CD14-positive monocyte (primary cell): ENCODE results near the gene ARHGEF16. TPM values are rescaled to one million over a fixed set of nuclear protein-coding genes. Genes with fewer than 3 reads are reported as not detected.

ENCODE experiments used
- DNase-seq, 3 donors: peaks; one replicate each; pipeline ENCODE4 v3.0.0-alpha.2; 2011 to 2022
- H2AFZ ChIP-seq: 2 replicates; pipeline ENCODE4 v1.6.0; 2012; ENCODE audit warnings: mild to moderate bottlenecking, low read depth, low read length, inconsistent platforms; ENCODE audit not compliant: insufficient read depth, poor library complexity, severe bottlenecking
- H3K27ac ChIP-seq, 2 donors: 1 replicate in 1 of 2; 2 replicates in 1 of 2; pipeline ENCODE4 v1.5.1; 2012 to 2013; ENCODE audit warnings: low read length in 2 of 2, control low read depth in 1 of 2, inconsistent platforms in 1 of 2, low read depth in 1 of 2, mild to moderate bottlenecking in 1 of 2
- H3K27me3 ChIP-seq, 2 donors: one replicate each; pipeline versions ENCODE4 v1.6.0 to v1.6.1; 2011 to 2013; ENCODE audit warnings: low read length in 2 of 2; ENCODE audit not compliant: control insufficient read depth in 2 of 2, insufficient read depth in 2 of 2
- H3K36me3 ChIP-seq, 2 donors: replicated peaks in 1 of 2; 1 replicate in 1 of 2; 2 replicates in 1 of 2; pipeline versions ENCODE4 v1.5.1 to v1.6.1; 2012 to 2013; ENCODE audit warnings: low read length in 2 of 2, control low read depth in 1 of 2, inconsistent platforms in 1 of 2, mild to moderate bottlenecking in 1 of 2; ENCODE audit not compliant: insufficient read depth in 2 of 2, control insufficient read depth in 1 of 2
- H3K4me1 ChIP-seq, 2 donors: 1 replicate in 1 of 2; 2 replicates in 1 of 2; pipeline versions ENCODE4 v1.5.1 to v1.6.1; 2012 to 2013; ENCODE audit warnings: low read length in 2 of 2, control low read depth in 1 of 2, inconsistent platforms in 1 of 2, mild to moderate bottlenecking in 1 of 2, moderate library complexity in 1 of 2; ENCODE audit not compliant: insufficient read depth in 2 of 2, control insufficient read depth in 1 of 2
- H3K4me2 ChIP-seq: replicated peaks from 2 replicates; pipeline ENCODE3; 2012; ENCODE audit warnings: low read length, moderate library complexity, mild to moderate bottlenecking; ENCODE audit not compliant: poor library complexity, severe bottlenecking; ENCODE audit errors: extremely low read depth
- H3K4me3 ChIP-seq, 3 experiments: fragments of 200-600 bp in 1 of 3; sonication (generic) in 1 of 3; replicated peaks in 1 of 3; 1 replicate in 2 of 3; 2 replicates in 1 of 3; pipeline ENCODE4 v1.5.1; 2011 to 2013; ENCODE audit warnings: low read length in 3 of 3, mild to moderate bottlenecking in 3 of 3, control low read depth in 2 of 3, low read depth in 2 of 3, inconsistent platforms in 1 of 3, moderate library complexity in 1 of 3
- H3K79me2 ChIP-seq: 2 replicates; pipeline ENCODE4 v1.6.0; 2012; ENCODE audit warnings: mild to moderate bottlenecking, control low read depth, inconsistent platforms, low read length, moderate library complexity; ENCODE audit not compliant: insufficient read depth
- H3K9ac ChIP-seq: 2 replicates; pipeline ENCODE4 v1.6.0; 2017; ENCODE audit warnings: low read length, mild to moderate bottlenecking; ENCODE audit not compliant: insufficient read depth, poor library complexity, severe bottlenecking
- H3K9me3 ChIP-seq, 2 donors: replicated peaks in 1 of 2; 1 replicate in 1 of 2; 2 replicates in 1 of 2; pipeline versions ENCODE4 v1.5.1 to v1.6.1; 2012 to 2013; ENCODE audit warnings: low read length in 2 of 2, control low read depth in 1 of 2; ENCODE audit not compliant: control insufficient read depth in 1 of 2, insufficient read depth in 1 of 2
- H4K20me1 ChIP-seq: 2 replicates; pipeline ENCODE4 v1.6.0; 2012; ENCODE audit warnings: mild to moderate bottlenecking, low read length, control low read depth, moderate library complexity; ENCODE audit not compliant: insufficient read depth
- H3K27ac Mint-ChIP-seq, 7 donors: one replicate each; pipeline ENCODE4 v1.8.0; 2020; ENCODE audit warnings: mild to moderate bottlenecking in 7 of 7, mixed read lengths in 7 of 7, moderate library complexity in 6 of 7, inconsistent platforms in 2 of 7
- H3K27me3 Mint-ChIP-seq, 3 donors: one replicate each; pipeline ENCODE4 v1.8.0; 2021 to 2022; ENCODE audit warnings: low read depth in 3 of 3, mild to moderate bottlenecking in 3 of 3, mixed read lengths in 3 of 3, moderate library complexity in 3 of 3, inconsistent platforms in 1 of 3
- H3K36me3 Mint-ChIP-seq, 2 donors: one replicate each; pipeline ENCODE4 v1.8.0; 2020; ENCODE audit warnings: mixed read lengths in 2 of 2, inconsistent platforms in 1 of 2, mild to moderate bottlenecking in 1 of 2
- H3K4me1 Mint-ChIP-seq: one replicate; pipeline ENCODE4 v1.8.0; 2020; ENCODE audit warnings: mild to moderate bottlenecking, mixed read lengths
- H3K4me3 Mint-ChIP-seq, 2 donors: one replicate each; pipeline ENCODE4 v1.8.0; 2020; ENCODE audit warnings: mild to moderate bottlenecking in 2 of 2, mixed read lengths in 2 of 2, moderate library complexity in 1 of 2
- H3K9me3 Mint-ChIP-seq, 7 donors: one replicate each; pipeline ENCODE4 v1.8.0; 2020 to 2022; ENCODE audit warnings: mixed read lengths in 7 of 7, mild to moderate bottlenecking in 6 of 7, moderate library complexity in 6 of 7, inconsistent platforms in 2 of 7
- WGBS: methylation state at CpG from one replicate; pipeline ENCODE4 v1.1.5; 2013; ENCODE audit warnings: missing lambda C conversion rate; ENCODE audit not compliant: insufficient coverage; 5-methylcytosine and 5-hydroxymethylcytosine counted together
- intact Hi-C, 2 donors: fragments of 100-400 bp; cut with micrococcal nuclease; formaldehyde crosslinking; loops; one replicate each; pipeline versions ENCODE4 v1.15.0 to v1.15.1; 2023
- polyA plus RNA-seq, 3 donors: library from polyadenylated mRNA; depleted of rRNA in 1 of 3; unstranded in 2 of 3; stranded (reverse) in 1 of 3; fragments of 300-500 nt in 2 of 3; fragments of >200 nt in 1 of 3; fragmentation: Illumina TruSeq in 2 of 3; gene quantifications; 1 replicate in 2 of 3; 2 replicates in 1 of 3; pipeline ENCODE4 v1.2.3, GENCODE V29; 2012 to 2021
- TF ChIP-seq, protein P1 (sequence below): fragments of 200-600 bp; IDR thresholded peaks from one replicate; pipeline ENCODE4 v1.8.0; 2022; ENCODE audit warnings: antibody characterized with exemption, mild to moderate bottlenecking

The ARHGEF16 gene
- polyA plus RNA-seq, 3 donors: not detected

DNA sequence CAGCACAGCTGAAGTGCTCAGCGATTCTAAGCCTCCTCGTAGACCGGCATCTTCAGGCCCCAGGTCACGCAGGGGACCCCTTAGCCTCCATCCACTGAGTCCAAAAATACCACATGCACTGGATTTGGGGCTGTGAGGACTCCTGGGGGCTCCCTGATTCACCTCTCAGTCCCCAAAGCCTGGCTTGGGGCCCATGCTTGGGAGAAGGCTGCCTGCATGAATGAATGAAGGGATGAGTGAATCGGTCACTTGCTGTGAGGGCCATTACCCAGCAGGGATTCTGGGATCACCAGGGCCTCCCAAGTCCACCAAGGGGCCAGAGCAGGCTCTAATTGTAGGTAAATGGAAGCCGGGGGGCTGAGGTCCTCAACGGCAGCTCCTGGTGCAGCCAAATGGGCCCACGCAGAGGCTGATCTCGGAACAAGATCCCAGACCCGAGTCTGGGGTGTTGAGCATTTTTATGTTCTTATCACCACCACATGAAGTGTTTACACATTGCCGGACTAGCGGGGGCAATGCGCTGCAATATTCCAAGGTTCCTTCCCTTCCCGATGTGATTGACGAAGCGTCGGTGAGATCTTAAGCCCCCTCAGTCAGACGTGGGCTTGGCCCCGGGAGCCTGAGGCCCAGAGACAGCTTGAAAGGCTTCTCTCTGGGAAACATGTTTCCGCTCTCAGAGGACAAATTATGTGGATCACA is 13.6 kb upstream of the ARHGEF16 start:
- Mint-ChIP-seq H3K27me3 (peaks cover 8 to 13% (median 12%) of the 10 kb centered on the region in 3 donors), H3K4me1 (no peaks in the 10 kb centered on the region), H3K36me3 (no peaks in the 10 kb centered on the region), H3K27ac (no peak overlapping the region), H3K9me3 (peaks cover 0 to 9% (median 6%) of the 10 kb centered on the region in 7 donors), H3K4me3 (no peak overlapping the region)
- Histone ChIP-seq H3K9me3 (peaks cover 0 to 2% of the 10 kb centered on the region in 2 donors), H3K79me2 (no peaks in the 10 kb centered on the region), H3K27me3 (no peaks in the 10 kb centered on the region), H3K36me3 (no peaks in the 10 kb centered on the region), H3K4me3 (no peak overlapping the region), H3K4me2 (no peak overlapping the region), H3K27ac (no peak overlapping the region), H3K9ac (no peak overlapping the region), H2AFZ (no peak overlapping the region), H3K4me1 (no peaks in the 10 kb centered on the region), H4K20me1 (no peaks in the 10 kb centered on the region)
- intact Hi-C loops: loop anchor here in 1 of 2 donors (10.0 kb wide), 1 partner anchor 154 kb away; no protein-coding TSS in a partner anchor
- no peak for DNase-seq
- TF ChIP-seq, protein P1, sequence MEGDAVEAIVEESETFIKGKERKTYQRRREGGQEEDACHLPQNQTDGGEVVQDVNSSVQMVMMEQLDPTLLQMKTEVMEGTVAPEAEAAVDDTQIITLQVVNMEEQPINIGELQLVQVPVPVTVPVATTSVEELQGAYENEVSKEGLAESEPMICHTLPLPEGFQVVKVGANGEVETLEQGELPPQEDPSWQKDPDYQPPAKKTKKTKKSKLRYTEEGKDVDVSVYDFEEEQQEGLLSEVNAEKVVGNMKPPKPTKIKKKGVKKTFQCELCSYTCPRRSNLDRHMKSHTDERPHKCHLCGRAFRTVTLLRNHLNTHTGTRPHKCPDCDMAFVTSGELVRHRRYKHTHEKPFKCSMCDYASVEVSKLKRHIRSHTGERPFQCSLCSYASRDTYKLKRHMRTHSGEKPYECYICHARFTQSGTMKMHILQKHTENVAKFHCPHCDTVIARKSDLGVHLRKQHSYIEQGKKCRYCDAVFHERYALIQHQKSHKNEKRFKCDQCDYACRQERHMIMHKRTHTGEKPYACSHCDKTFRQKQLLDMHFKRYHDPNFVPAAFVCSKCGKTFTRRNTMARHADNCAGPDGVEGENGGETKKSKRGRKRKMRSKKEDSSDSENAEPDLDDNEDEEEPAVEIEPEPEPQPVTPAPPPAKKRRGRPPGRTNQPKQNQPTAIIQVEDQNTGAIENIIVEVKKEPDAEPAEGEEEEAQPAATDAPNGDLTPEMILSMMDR: no peak
- 85% methylated on average over 17 of the region's 20 CpGs for WGBS

GRCh38 chr1:3441410-3441847 is 13.0 kb upstream of the ARHGEF16 start:
- Histone ChIP-seq H2AFZ (no peak overlapping the region), H3K9me3 (peaks cover 0 to 5% of the 10 kb centered on the region in 2 donors), H3K4me2 (no peak overlapping the region), H4K20me1 (no peaks in the 10 kb centered on the region), H3K27me3 (no peaks in the 10 kb centered on the region), H3K4me3 (no peak overlapping the region), H3K27ac (no peak overlapping the region), H3K36me3 (no peaks in the 10 kb centered on the region), H3K9ac (no peak overlapping the region), H3K4me1 (no peaks in the 10 kb centered on the region), H3K79me2 (no peaks in the 10 kb centered on the region)
- 86% methylated on average over 6 of the region's 8 CpGs for WGBS
- no peaks in the 10 kb centered on the region for H3K4me1 Mint-ChIP-seq
- H3K36me3 Mint-ChIP-seq: no peaks in the 10 kb centered on the region
- intact Hi-C loops: loop anchor here in 1 of 2 donors (10.0 kb wide), 1 partner anchor 153 kb away; no protein-coding TSS in a partner anchor
- no peak for DNase-seq
- TF ChIP-seq, protein P1: no peak
- no peak overlapping the region for H3K4me3 Mint-ChIP-seq
- no peak overlapping the region for H3K27ac Mint-ChIP-seq
- peaks cover 0 to 15% (median 10%) of the 10 kb centered on the region in 7 donors for H3K9me3 Mint-ChIP-seq
- peaks cover 8 to 13% (median 12%) of the 10 kb centered on the region in 3 donors for H3K27me3 Mint-ChIP-seq
